B cell (primary cell): ENCODE data around the gene M6PR. TPM values are rescaled to one million over a fixed set of nuclear protein-coding genes. Genes with fewer than 3 reads are reported as not detected.

Experiments used
- ATAC-seq: fragments of 200-7000 bp; cut with Tn5 transposase; one replicate; pipeline ENCODE4 v1.10.0; 2021; ENCODE audit warnings: low read depth, mild to moderate bottlenecking, moderate number of reproducible peaks, moderate library complexity
- CTCF ChIA-PET: fragments of 350-600 bp; sonication (Branson Sonifier 250); formaldehyde crosslinking; loops from one replicate; lab custom pipeline; 2021; ENCODE audit warnings: antibody characterized with exemption, inconsistent platforms; lab: Charles Lee
- POLR2A ChIA-PET: fragments of 350-600 bp; sonication (Branson Sonifier 250); formaldehyde crosslinking; loops from one replicate; lab custom pipeline; 2021; ENCODE audit warnings: antibody characterized with exemption; lab: Charles Lee
- DNase-seq: peaks from one replicate; pipeline ENCODE4 v3.0.0; 2013
- H2AFZ ChIP-seq: 2 replicates; pipeline ENCODE4 v1.6.1; 2012; ENCODE audit warnings: mild to moderate bottlenecking, low read depth, low read length; ENCODE audit not compliant: insufficient read depth, poor library complexity, severe bottlenecking
- H3K27ac ChIP-seq, 2 donors: 1 replicate in 1 of 2; 2 replicates in 1 of 2; pipeline ENCODE4 v1.5.1; 2012 to 2013; ENCODE audit warnings: low read length in 2 of 2, mild to moderate bottlenecking in 2 of 2, moderate library complexity in 1 of 2
- H3K27me3 ChIP-seq, 4 experiments: fragments of 200-600 bp in 1 of 4; sonication (generic) in 1 of 4; replicated peaks in 1 of 4; 1 replicate in 2 of 4; 2 replicates in 2 of 4; pipeline versions ENCODE4 v1.6.1 to v1.7.0; 2013 to 2016; ENCODE audit warnings: low read length in 3 of 4, mild to moderate bottlenecking in 2 of 4, mixed read lengths in 1 of 4, moderate library complexity in 1 of 4; ENCODE audit not compliant: insufficient read depth in 4 of 4, control insufficient read depth in 3 of 4; ENCODE audit errors: control extremely low read depth in 1 of 4
- H3K36me3 ChIP-seq, 2 experiments: replicated peaks in 1 of 2; 1 replicate in 1 of 2; 2 replicates in 1 of 2; pipeline versions ENCODE4 v1.6.1 to v1.7.1; 2013; ENCODE audit warnings: low read length in 1 of 2; ENCODE audit not compliant: insufficient read depth in 2 of 2, control insufficient read depth in 1 of 2; ENCODE audit errors: control extremely low read depth in 1 of 2, extremely low read depth in 1 of 2
- H3K4me1 ChIP-seq, 2 donors: fragments of 200-600 bp in 1 of 2; sonication (generic) in 1 of 2; 1 replicate in 1 of 2; 2 replicates in 1 of 2; pipeline versions ENCODE4 v1.5.1 to v1.6.1; 2013 to 2017; ENCODE audit warnings: low read length in 2 of 2; ENCODE audit not compliant: control insufficient read depth in 2 of 2, insufficient read depth in 2 of 2
- H3K4me2 ChIP-seq: replicated peaks from 2 replicates; pipeline ENCODE3; 2012; ENCODE audit warnings: mild to moderate bottlenecking, low read depth, low read length; ENCODE audit not compliant: poor library complexity, severe bottlenecking
- H3K4me3 ChIP-seq, 5 experiments: fragments of 200-600 bp in 1 of 5; sonication (generic) in 1 of 5; 1 replicate in 3 of 5; 2 replicates in 2 of 5; pipeline versions ENCODE4 v1.5.1 to v1.7.0; 2011 to 2016; ENCODE audit warnings: low read length in 4 of 5, mild to moderate bottlenecking in 4 of 5, low read depth in 2 of 5, control low read depth in 1 of 5, moderate library complexity in 1 of 5; ENCODE audit not compliant: insufficient read depth in 1 of 5; ENCODE audit errors: control extremely low read depth in 1 of 5, extremely low read depth in 1 of 5
- H3K79me2 ChIP-seq: fragments of 200-600 bp; sonication (generic); one replicate; pipeline ENCODE4 v1.6.0; 2016; ENCODE audit warnings: low read length; ENCODE audit not compliant: control insufficient read depth, insufficient read depth
- H3K9ac ChIP-seq: fragments of 200-600 bp; sonication (generic); 2 replicates; pipeline ENCODE4 v1.6.1; 2017; ENCODE audit warnings: mild to moderate bottlenecking, low read length, moderate library complexity
- H3K9me3 ChIP-seq, 3 donors: one replicate each; pipeline versions ENCODE4 v1.6.1 to v1.7.1; 2013; ENCODE audit warnings: low read length in 2 of 3; ENCODE audit not compliant: control insufficient read depth in 2 of 3, insufficient read depth in 1 of 3; ENCODE audit errors: control extremely low read depth in 1 of 3
- H4K20me1 ChIP-seq: 2 replicates; pipeline ENCODE4 v1.6.0; 2012; ENCODE audit warnings: mild to moderate bottlenecking, low read length; ENCODE audit not compliant: insufficient read depth, control insufficient read depth, poor library complexity, severe bottlenecking
- H3K27ac Mint-ChIP-seq: one replicate; pipeline ENCODE4 v1.8.0; 2021; ENCODE audit warnings: mixed read lengths
- H3K27me3 Mint-ChIP-seq: one replicate; pipeline ENCODE4 v1.8.0; 2021; ENCODE audit warnings: mixed read lengths
- H3K4me1 Mint-ChIP-seq: one replicate; pipeline ENCODE4 v1.8.0; 2021; ENCODE audit warnings: mixed read lengths
- H3K4me3 Mint-ChIP-seq: one replicate; pipeline ENCODE4 v1.8.0; 2021; ENCODE audit warnings: mixed read lengths
- H3K9me3 Mint-ChIP-seq: one replicate; pipeline ENCODE4 v1.8.0; 2022; ENCODE audit warnings: mixed read lengths; ENCODE audit not compliant: insufficient read depth
- CTCF ChIP-seq: fragments of 200-600 bp; IDR thresholded peaks from one replicate; pipeline ENCODE4 v1.8.0; 2022; ENCODE audit warnings: antibody characterized with exemption, mild to moderate bottlenecking
- EZH2 ChIP-seq: IDR thresholded peaks from 2 replicates; pipeline ENCODE4 v1.6.1; 2012; ENCODE audit warnings: borderline replicate concordance, low read depth, mild to moderate bottlenecking, moderate library complexity, low read length; ENCODE audit not compliant: insufficient read depth, poor library complexity, severe bottlenecking
- WGBS: methylation state at CpG from one replicate; pipeline ENCODE4 v1.1.5; 2013; ENCODE audit warnings: missing lambda C conversion rate; ENCODE audit not compliant: insufficient coverage; 5-methylcytosine and 5-hydroxymethylcytosine counted together
- intact Hi-C: fragments of 100-400 bp; cut with micrococcal nuclease; formaldehyde crosslinking; loops from one replicate; pipeline ENCODE4 v1.10.0; 2022
- polyA plus RNA-seq: library from polyadenylated mRNA; depleted of rRNA; stranded (reverse); fragments of >200 nt; gene quantifications from 2 replicates; pipeline ENCODE4 v1.2.3, GENCODE V29; 2012
- total RNA-seq, 2 donors: library from RNA; stranded (reverse); fragments of 120-200 nt in 1 of 2; gene quantifications; 1 replicate in 1 of 2; 2 replicates in 1 of 2; pipeline versions ENCODE4 v1.2.3 to v1.2.4, GENCODE V29; 2013 to 2022

The M6PR gene
- total and polyA plus RNA-seq, 2 donors (not counting 1 experiment from before 2014, with no cell fraction given), result 58.8 to 204 TPM

- H3K27me3 ChIP-seq, result no peaks in the 10 kb centered on the region
- H3K9me3 ChIP-seq, result no peaks in the 10 kb centered on the region
- Mint-ChIP-seq H3K27ac (no peak overlapping the region), H3K4me1 (peaks cover 41% of the 10 kb centered on the region), H3K27me3 (no peaks in the 10 kb centered on the region), H3K4me3 (no peak overlapping the region), H3K9me3 (no peaks in the 10 kb centered on the region)
- ChIA-PET POLR2A (no interaction called here), CTCF (interaction anchor here (0.6 to 1.0 kb wide), 4 partner anchors 19 to 318 kb away, joined by 3 to 5 read pairs (median 4); partner anchors contain the start of gene M6PR)
- H3K4me1 ChIP-seq, result peaks cover 17 to 23% of the 10 kb centered on the region in 2 donors
- H2AFZ ChIP-seq, result no peak overlapping the region
- no peaks in the 10 kb centered on the region for H4K20me1 ChIP-seq
- ATAC-seq (no peak), DNase-seq (no peak)
- H3K79me2 ChIP-seq, result no peaks in the 10 kb centered on the region
- intact Hi-C loops, result loop anchor here (10.0 kb wide), 1 partner anchor 125 kb away; no protein-coding TSS in a partner anchor
- H3K36me3 ChIP-seq, result no peaks in the 10 kb centered on the region
- no peak overlapping the region for H3K4me2 ChIP-seq
- H3K27ac ChIP-seq, result no peak overlapping the region
- no peak for TF ChIP-seq EZH2
- no peak for TF ChIP-seq CTCF
- H3K9ac ChIP-seq, result no peak overlapping the region
- WGBS, result 83% methylated on average over 3 of the region's 5 CpGs
- no peak overlapping the region for H3K4me3 ChIP-seq
These were observed 39.7 kb downstream of the M6PR start for GRCh38 chr12:8909752-8910151.

- ATAC-seq, result no peak
These were observed 41.9 kb downstream of the M6PR start for GRCh38 chr12:8907513-8907912.

More at GRCh38 chr12:8907513-8907912, 41.9 kb downstream of the M6PR start:
- Mint-ChIP-seq H3K4me3 (no peak overlapping the region), H3K27me3 (no peaks in the 10 kb centered on the region), H3K4me1 (peaks cover 48% of the 10 kb centered on the region), H3K27ac (no peak overlapping the region), H3K9me3 (peaks cover 2% of the 10 kb centered on the region)
- Histone ChIP-seq H3K9ac (no peak overlapping the region), H3K36me3 (no peaks in the 10 kb centered on the region), H3K4me1 (peaks cover 33 to 39% of the 10 kb centered on the region in 2 donors), H2AFZ (no peak overlapping the region), H3K9me3 (peaks cover 0 to 6% (median 0%) of the 10 kb centered on the region in 3 donors), H3K27ac (no peak overlapping the region), H3K27me3 (no peaks in the 10 kb centered on the region), H4K20me1 (no peaks in the 10 kb centered on the region), H3K4me2 (no peak overlapping the region), H3K79me2 (no peaks in the 10 kb centered on the region), H3K4me3 (no peak overlapping the region)
- 100% methylated on average over 1 of the region's 3 CpGs for WGBS
- DNase-seq, result no peak
- intact Hi-C loops, result no loop called here
- ChIA-PET POLR2A (no interaction called here), CTCF (no interaction called here)
- TF ChIP-seq EZH2 (no peak), CTCF (no peak)
